Ovary (tissue), 3 donors: ENCODE measurements around the gene SFTPB.

ENCODE experiments used
- EP300 ChIP-seq: sonication (generic); formaldehyde crosslinking; IDR thresholded peaks from one replicate; pipeline ENCODE4 v1.6.1; 2017; ENCODE audit warnings: antibody characterized with exemption
- TF ChIP-seq, protein P1 (sequence below), 3 donors: fragments of 450-650 bp in 2 of 3; fragments of 200-600 bp in 1 of 3; IDR thresholded peaks; one replicate each; pipeline versions ENCODE4 v1.5.1 to v1.8.0; 2016 to 2022; ENCODE audit warnings: antibody characterized with exemption in 3 of 3, mild to moderate bottlenecking in 1 of 3
- donor health status: DM: no; HTN: no; CAD: no.

DNA sequence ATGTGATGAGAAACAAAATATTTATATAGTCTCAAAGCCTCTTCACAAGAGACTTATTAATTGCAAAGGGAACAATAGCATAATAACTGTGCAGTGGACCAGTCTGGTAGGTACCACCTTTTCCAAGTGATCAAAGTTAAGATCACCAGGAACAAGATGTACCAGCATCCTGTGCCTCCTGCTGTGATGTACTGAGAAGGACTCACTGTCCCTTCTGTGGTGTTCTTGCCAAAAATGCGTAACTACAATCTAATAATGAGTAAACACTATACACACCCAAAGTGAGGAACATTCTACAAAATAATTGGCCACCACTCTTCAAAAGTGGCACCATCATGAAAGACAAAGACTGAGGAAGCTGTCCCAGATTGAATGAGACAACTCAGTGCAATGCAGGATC lies 40.6 kb upstream of the SFTPB start:
- no peak for TF ChIP-seq EP300
- TF ChIP-seq, protein P1, sequence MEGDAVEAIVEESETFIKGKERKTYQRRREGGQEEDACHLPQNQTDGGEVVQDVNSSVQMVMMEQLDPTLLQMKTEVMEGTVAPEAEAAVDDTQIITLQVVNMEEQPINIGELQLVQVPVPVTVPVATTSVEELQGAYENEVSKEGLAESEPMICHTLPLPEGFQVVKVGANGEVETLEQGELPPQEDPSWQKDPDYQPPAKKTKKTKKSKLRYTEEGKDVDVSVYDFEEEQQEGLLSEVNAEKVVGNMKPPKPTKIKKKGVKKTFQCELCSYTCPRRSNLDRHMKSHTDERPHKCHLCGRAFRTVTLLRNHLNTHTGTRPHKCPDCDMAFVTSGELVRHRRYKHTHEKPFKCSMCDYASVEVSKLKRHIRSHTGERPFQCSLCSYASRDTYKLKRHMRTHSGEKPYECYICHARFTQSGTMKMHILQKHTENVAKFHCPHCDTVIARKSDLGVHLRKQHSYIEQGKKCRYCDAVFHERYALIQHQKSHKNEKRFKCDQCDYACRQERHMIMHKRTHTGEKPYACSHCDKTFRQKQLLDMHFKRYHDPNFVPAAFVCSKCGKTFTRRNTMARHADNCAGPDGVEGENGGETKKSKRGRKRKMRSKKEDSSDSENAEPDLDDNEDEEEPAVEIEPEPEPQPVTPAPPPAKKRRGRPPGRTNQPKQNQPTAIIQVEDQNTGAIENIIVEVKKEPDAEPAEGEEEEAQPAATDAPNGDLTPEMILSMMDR (IDR thresholded peaks at IDR 0.05): no peak
